Activated CD4-positive, alpha-beta memory T cell treated with anti-CD3 and anti-CD28 coated beads for 36 hours (primary cell): ENCODE measurements around the gene LMOD2. TPM values are rescaled to one million over a fixed set of nuclear protein-coding genes. Genes with fewer than 3 reads are reported as not detected.
"Not testable (repeated sequence)": the region's sequence is repeated elsewhere in the genome, so short reads cannot be mapped to it uniquely, and the experiment has no call there.

Experiments used
- CTCF ChIA-PET: fragments of 350-600 bp; sonication (Branson Sonifier 250); formaldehyde crosslinking; loops from one replicate; lab custom pipeline; 2021; ENCODE audit warnings: antibody characterized with exemption, inconsistent platforms; lab: Charles Lee
- POLR2A ChIA-PET: fragments of 350-600 bp; sonication (Branson Sonifier 250); formaldehyde crosslinking; loops from one replicate; lab custom pipeline; 2021; ENCODE audit warnings: antibody characterized with exemption; lab: Charles Lee
- DNase-seq: peaks from one replicate; pipeline ENCODE4 v3.0.0-alpha.2; 2020
- H3K27ac Mint-ChIP-seq: one replicate; pipeline ENCODE4 v1.8.0; 2021; ENCODE audit warnings: mixed read lengths
- H3K27me3 Mint-ChIP-seq: one replicate; pipeline ENCODE4 v1.8.0; 2021; ENCODE audit warnings: mixed read lengths
- H3K36me3 Mint-ChIP-seq: one replicate; pipeline ENCODE4 v1.8.0; 2021; ENCODE audit warnings: mixed read lengths
- H3K4me1 Mint-ChIP-seq: one replicate; pipeline ENCODE4 v1.8.0; 2021; ENCODE audit warnings: low read depth, mixed read lengths
- H3K4me3 Mint-ChIP-seq: one replicate; pipeline ENCODE4 v1.8.0; 2021; ENCODE audit warnings: mild to moderate bottlenecking, mixed read lengths
- H3K9me3 Mint-ChIP-seq: one replicate; pipeline ENCODE4 v1.8.0; 2021; ENCODE audit warnings: mixed read lengths
- intact Hi-C: fragments of 100-400 bp; cut with micrococcal nuclease; formaldehyde crosslinking; loops from one replicate; pipeline ENCODE4 v1.15.1; 2023
- total RNA-seq, 2 experiments: library from RNA; stranded (reverse); gene quantifications; one replicate each; pipeline ENCODE4 v1.2.3, GENCODE V29; 2021

LMOD2 gene
- total RNA-seq, 2 experiments from 2014 or later, result not detected

GRCh38 chr7:123627851-123628250, 27.8 kb upstream of the LMOD2 start:
- intact Hi-C loops, result no loop called here
- Mint-ChIP-seq H3K4me1 (no peaks in the 10 kb centered on the region), H3K4me3 (no peak overlapping the region), H3K27me3 (no peaks in the 10 kb centered on the region), H3K27ac (no peak overlapping the region), H3K36me3 (no peaks in the 10 kb centered on the region), H3K9me3 (no peaks in the 10 kb centered on the region)
- ChIA-PET CTCF (no interaction called here), POLR2A (no interaction called here)
- DNase-seq, result no peak

- Mint-ChIP-seq H3K36me3 (no peaks in the 10 kb centered on the region), H3K4me1 (no peaks in the 10 kb centered on the region), H3K27ac (no peak overlapping the region), H3K9me3 (no peaks in the 10 kb centered on the region), H3K4me3 (no peak overlapping the region), H3K27me3 (peaks cover 1% of the 10 kb centered on the region)
- CTCF ChIA-PET, result no interaction called here
- DNase-seq, result no peak
- POLR2A ChIA-PET, result no interaction called here
- intact Hi-C loops, result no loop called here
Observed at GRCh38 chr7:123628829-123629228, 26.8 kb upstream of the LMOD2 start.

DNA sequence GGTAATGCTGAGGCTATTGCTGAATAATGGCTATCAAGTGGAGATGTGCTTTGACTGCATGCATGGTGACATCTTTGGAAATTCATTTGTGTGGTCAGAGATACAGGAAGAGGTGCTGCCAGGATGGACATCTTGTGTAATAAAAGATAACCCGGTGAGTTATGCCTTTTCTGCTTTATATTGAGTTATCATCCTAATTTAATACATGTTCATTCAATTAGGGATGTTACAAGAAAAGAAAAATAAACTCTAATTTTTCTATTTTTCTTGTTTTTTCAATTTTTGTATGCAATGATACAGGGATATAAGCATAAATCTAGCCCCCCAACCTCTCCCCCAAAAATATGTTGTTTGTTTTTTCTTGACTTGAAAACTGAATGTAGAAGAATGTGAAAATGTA, 26.4 kb upstream of the LMOD2 start:
- H3K27ac Mint-ChIP-seq, result no peak overlapping the region

DNA sequence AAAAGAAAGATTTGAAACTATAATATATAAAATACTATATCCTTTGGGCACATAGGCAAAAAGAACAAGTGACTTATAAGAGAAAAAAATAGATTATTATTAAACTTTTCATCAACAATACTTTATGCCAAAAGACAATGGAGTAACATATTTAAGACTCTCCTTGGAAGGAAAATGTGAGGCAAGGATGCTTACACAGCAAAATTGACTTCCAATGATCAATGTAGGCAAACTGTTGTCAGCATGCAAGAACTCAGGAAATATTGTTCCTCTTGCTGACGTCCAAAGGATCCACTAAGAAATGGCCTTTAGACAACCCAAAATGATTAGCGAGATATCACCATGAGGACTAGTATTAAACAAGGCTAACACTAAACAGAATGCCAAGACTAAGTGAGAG, 22.9 kb upstream of the LMOD2 start:
- no peaks in the 10 kb centered on the region for H3K36me3 Mint-ChIP-seq
- no peak overlapping the region for H3K4me3 Mint-ChIP-seq
- POLR2A ChIA-PET, result no interaction called here
- H3K27ac Mint-ChIP-seq, result no peak overlapping the region
- H3K9me3 Mint-ChIP-seq, result no peaks in the 10 kb centered on the region
- CTCF ChIA-PET, result interaction anchor here (1.0 kb wide), 1 partner anchor 9 kb away, joined by 3 read pairs; no protein-coding TSS in a partner anchor
- no peak for DNase-seq
- intact Hi-C loops, result no loop called here
- no peaks in the 10 kb centered on the region for H3K4me1 Mint-ChIP-seq
- H3K27me3 Mint-ChIP-seq, result peaks cover 9% of the 10 kb centered on the region

More for the DNA sequence above, 26.4 kb upstream of the LMOD2 start:
- Mint-ChIP-seq H3K4me1 (no peaks in the 10 kb centered on the region), H3K36me3 (no peaks in the 10 kb centered on the region), H3K9me3 (no peaks in the 10 kb centered on the region), H3K27me3 (peaks cover 1% of the 10 kb centered on the region), H3K4me3 (no peak overlapping the region)
- DNase-seq, result no peak
- ChIA-PET CTCF (no interaction called here), POLR2A (no interaction called here)
- intact Hi-C loops, result no loop called here

- intact Hi-C loops, result no loop called here
- H3K9me3 Mint-ChIP-seq, result no peaks in the 10 kb centered on the region
- DNase-seq, result no peak
- H3K27me3 Mint-ChIP-seq, result peaks cover 10% of the 10 kb centered on the region
- no peak overlapping the region for H3K27ac Mint-ChIP-seq
- H3K4me3 Mint-ChIP-seq, result no peak overlapping the region
- H3K36me3 Mint-ChIP-seq, result no peaks in the 10 kb centered on the region
- CTCF ChIA-PET, result interaction anchor here (1.2 kb wide), 1 partner anchor 10 kb away, joined by 4 read pairs; no protein-coding TSS in a partner anchor
- POLR2A ChIA-PET, result no interaction called here
- H3K4me1 Mint-ChIP-seq, result no peaks in the 10 kb centered on the region
Observed at GRCh38 chr7:123633553-123633952, 22.1 kb upstream of the LMOD2 start.

DNA sequence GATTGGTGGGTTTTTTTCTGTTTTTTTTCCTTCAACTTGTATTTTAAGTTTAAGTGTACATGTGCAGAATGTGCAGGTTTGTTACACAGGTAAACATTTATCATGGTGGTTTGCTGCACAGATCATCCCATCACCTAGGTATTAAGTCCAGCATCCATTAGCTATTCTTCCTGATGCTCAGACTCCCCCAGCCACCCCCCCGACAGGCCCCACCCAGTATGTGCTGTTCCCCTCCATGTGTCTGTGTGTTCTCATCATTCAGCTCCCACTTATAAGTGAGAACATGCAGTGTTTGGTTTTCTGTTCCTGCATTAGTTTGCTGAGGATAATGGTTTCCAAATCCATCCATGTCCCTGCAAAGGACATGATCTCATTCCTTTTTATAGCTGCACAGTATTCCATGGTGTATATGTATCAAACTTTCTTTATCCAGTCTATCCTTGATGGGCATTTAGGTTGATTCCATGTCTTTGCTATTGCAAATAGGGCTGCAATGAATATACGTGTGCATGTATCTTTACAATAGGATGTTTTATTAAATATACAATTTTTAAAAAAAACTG, 21.6 kb upstream of the LMOD2 start:
- CTCF ChIA-PET, result interaction anchor here (0.8 to 1.9 kb wide), 4 partner anchors 11 to 238 kb away, joined by 4 to 5 read pairs (median 4); no protein-coding TSS in a partner anchor
- intact Hi-C loops, result loop anchor here (2.0 kb wide), 1 partner anchor 67 kb away; no protein-coding TSS in a partner anchor

DNA sequence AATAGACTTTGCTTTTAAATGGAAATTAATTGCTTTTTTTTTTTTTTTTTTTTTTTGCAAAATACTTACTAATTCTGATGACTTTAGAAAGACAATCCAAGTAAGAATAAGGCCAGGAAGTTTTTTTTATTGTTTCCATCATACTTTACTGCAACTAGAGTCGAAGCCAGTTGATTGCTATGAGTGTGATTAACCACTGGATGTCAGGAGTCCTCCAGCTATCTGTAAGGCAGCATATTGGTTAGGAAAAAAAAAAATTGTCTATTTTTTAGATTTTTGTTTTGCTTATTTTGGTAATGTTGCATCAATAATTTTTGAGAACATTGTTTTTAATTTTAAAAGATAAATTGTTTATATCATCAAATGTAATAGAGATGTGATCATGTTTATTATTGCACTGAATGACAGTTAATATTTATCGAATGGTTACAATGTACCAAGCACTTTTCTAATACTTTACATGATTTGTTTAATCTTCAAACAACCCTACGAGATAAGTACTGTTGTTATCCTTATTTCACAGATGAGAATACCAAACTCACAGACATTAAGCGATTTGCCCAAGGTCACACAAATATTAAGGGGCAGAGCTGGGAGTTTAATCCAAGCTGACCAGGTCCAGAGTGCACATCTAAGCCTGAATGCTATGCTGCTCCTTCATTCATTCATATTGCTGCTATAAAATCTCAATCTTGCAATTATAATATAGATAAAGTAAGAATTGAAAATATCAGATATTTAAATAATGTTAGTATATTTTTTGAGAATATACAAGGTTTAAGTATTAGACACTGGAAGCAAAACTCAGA, 19.9 kb upstream of the LMOD2 start:
- ChIA-PET POLR2A (no interaction called here), CTCF (interaction anchor here (0.6 to 2.9 kb wide), 5 partner anchors 10 to 236 kb away, joined by 3 to 15 read pairs (median 5); no protein-coding TSS in a partner anchor)
- intact Hi-C loops, result loop anchor here (2.0 to 5.0 kb wide), 2 partner anchors 65 to 232 kb away; no protein-coding TSS in a partner anchor
- Mint-ChIP-seq H3K9me3 (no peaks in the 10 kb centered on the region), H3K27me3 (peaks cover 17% of the 10 kb centered on the region), H3K4me1 (no peaks in the 10 kb centered on the region), H3K4me3 (no peak overlapping the region), H3K36me3 (no peaks in the 10 kb centered on the region), H3K27ac (no peak overlapping the region)
- DNase-seq, result no peak

More for the DNA sequence above, 21.6 kb upstream of the LMOD2 start:
- H3K4me1 Mint-ChIP-seq, H3K9me3 Mint-ChIP-seq, H3K4me3 Mint-ChIP-seq, H3K36me3 Mint-ChIP-seq, H3K27ac Mint-ChIP-seq, POLR2A ChIA-PET, DNase-seq: not testable (repeated sequence)
- peaks cover 12% of the 10 kb centered on the region for H3K27me3 Mint-ChIP-seq

DNA sequence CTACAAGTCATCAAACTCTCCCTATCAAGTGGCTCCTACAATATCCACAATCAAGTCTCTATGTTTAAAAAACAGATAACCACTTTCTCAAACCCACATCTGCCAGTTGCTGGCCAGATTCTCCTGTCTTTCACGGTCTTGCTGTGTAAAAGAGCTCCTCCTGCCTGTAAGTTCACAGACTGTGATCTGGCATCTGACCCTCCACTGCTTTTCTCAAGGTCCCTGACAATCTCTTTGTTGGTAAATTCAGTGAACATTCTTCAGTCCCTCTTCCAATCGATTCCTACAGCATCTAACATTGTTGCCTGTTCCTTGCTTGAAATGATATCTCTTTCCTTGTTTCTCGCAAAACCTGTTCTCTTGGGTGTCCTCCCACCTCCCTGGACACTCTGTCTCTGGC, 18.5 kb upstream of the LMOD2 start:
- DNase-seq, result no peak
- Mint-ChIP-seq H3K4me1 (no peaks in the 10 kb centered on the region), H3K27me3 (peaks cover 17% of the 10 kb centered on the region), H3K36me3 (no peaks in the 10 kb centered on the region), H3K4me3 (no peak overlapping the region), H3K9me3 (no peaks in the 10 kb centered on the region), H3K27ac (no peak overlapping the region)
- ChIA-PET POLR2A (no interaction called here), CTCF (interaction anchor here (1.1 to 2.9 kb wide), 3 partner anchors 13 to 228 kb away, joined by 3 to 15 read pairs (median 13); no protein-coding TSS in a partner anchor)
- intact Hi-C loops, result loop anchor here (5.0 kb wide), 1 partner anchor 230 kb away; no protein-coding TSS in a partner anchor

DNA sequence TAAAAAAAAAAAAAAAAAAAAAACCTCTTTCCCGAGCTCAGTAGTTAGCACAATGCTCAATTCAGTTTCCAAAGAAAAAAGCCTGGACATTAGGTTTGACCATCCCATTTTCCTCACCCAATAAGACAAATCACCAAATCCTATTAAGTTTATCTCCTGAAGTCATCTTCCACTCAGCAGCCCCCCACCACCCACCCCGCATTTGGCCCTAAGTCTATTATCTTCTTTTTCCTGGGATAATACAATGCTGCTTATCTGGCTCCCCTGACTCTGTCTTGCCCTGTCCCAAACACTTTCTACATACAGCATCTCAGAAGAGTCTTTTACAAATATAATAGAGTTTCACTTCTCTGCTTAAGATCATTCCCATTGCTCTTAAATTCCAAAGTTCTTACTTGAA, 17.8 kb upstream of the LMOD2 start:
- no peak overlapping the region for H3K4me3 Mint-ChIP-seq
- intact Hi-C loops, result loop anchor here (5.0 kb wide), 1 partner anchor 229 kb away; no protein-coding TSS in a partner anchor
- peaks cover 17% of the 10 kb centered on the region for H3K27me3 Mint-ChIP-seq
- POLR2A ChIA-PET, result no interaction called here
- H3K9me3 Mint-ChIP-seq, result no peaks in the 10 kb centered on the region
- H3K4me1 Mint-ChIP-seq, result no peaks in the 10 kb centered on the region
- H3K27ac Mint-ChIP-seq, result no peak overlapping the region
- no peak for DNase-seq
- no peaks in the 10 kb centered on the region for H3K36me3 Mint-ChIP-seq
- CTCF ChIA-PET, result interaction anchor here (1.1 to 2.9 kb wide), 3 partner anchors 13 to 227 kb away, joined by 3 to 15 read pairs (median 13); no protein-coding TSS in a partner anchor

DNA sequence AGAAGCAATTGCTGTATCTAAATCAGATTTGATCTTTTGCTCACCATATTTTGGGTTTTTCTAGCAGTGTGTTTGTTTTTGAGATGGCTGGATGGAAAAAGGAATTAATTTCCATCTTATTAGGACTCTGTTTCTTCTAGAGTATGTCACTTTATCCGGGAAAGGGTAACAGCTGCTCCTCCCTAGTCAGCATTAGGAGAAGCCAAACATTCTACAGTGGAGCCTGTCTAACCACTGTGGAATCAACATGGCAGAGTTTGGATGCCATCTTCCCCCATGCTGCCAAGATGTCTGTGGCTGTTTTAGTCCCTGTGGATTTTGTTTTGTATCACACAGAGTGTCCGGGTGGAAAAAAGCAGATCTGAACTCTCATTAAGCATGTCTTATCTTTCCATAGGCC, 16.0 kb upstream of the LMOD2 start:
- ChIA-PET POLR2A (no interaction called here), CTCF (no interaction called here)
- no peak overlapping the region for H3K4me3 Mint-ChIP-seq
- H3K9me3 Mint-ChIP-seq, result no peaks in the 10 kb centered on the region
- no peak overlapping the region for H3K27ac Mint-ChIP-seq
- peaks cover 21% of the 10 kb centered on the region for H3K27me3 Mint-ChIP-seq
- H3K4me1 Mint-ChIP-seq, result no peaks in the 10 kb centered on the region
- intact Hi-C loops, result loop anchor here (5.0 kb wide), 1 partner anchor 228 kb away; no protein-coding TSS in a partner anchor
- no peaks in the 10 kb centered on the region for H3K36me3 Mint-ChIP-seq
- DNase-seq, result no peak

- ChIA-PET POLR2A (no interaction called here), CTCF (no interaction called here)
- Mint-ChIP-seq H3K9me3 (no peaks in the 10 kb centered on the region), H3K36me3 (no peaks in the 10 kb centered on the region), H3K4me3 (no peak overlapping the region), H3K27ac (no peak overlapping the region), H3K4me1 (no peaks in the 10 kb centered on the region), H3K27me3 (peaks cover 21% of the 10 kb centered on the region)
- DNase-seq, result no peak
- intact Hi-C loops, result no loop called here
Observed at GRCh38 chr7:123640583-123640982, 15.1 kb upstream of the LMOD2 start.

- intact Hi-C loops, result no loop called here
- POLR2A ChIA-PET, result no interaction called here
- peaks cover 18% of the 10 kb centered on the region for H3K27me3 Mint-ChIP-seq
- H3K4me1 Mint-ChIP-seq, result no peaks in the 10 kb centered on the region
- CTCF ChIA-PET, result no interaction called here
- no peak overlapping the region for H3K4me3 Mint-ChIP-seq
- no peak for DNase-seq
- no peaks in the 10 kb centered on the region for H3K9me3 Mint-ChIP-seq
- no peak overlapping the region for H3K27ac Mint-ChIP-seq
- H3K36me3 Mint-ChIP-seq, result no peaks in the 10 kb centered on the region
Observed at GRCh38 chr7:123641901-123642300, 13.8 kb upstream of the LMOD2 start.
